SW 1271 (cell line): ENCODE data around the gene AQP5.

Experiments used
- DNase-seq, 2 experiments: peaks; one replicate each; lab custom pipeline; 2025; lab: John Stamatoyannopoulos, UW

Gene AQP5

GRCh38 chr12:49932533-49933130 lies 29.0 kb upstream of the AQP5 start:
- no peak for DNase-seq

GRCh38 chr12:49933796-49934195 lies 27.9 kb upstream of the AQP5 start:
- DNase-seq, result no peak

- no peak for DNase-seq
Measured at GRCh38 chr12:49934505-49934904, 27.2 kb upstream of the AQP5 start.

GRCh38 chr12:49936925-49937324 lies 24.7 kb upstream of the AQP5 start:
- DNase-seq, result no peak

GRCh38 chr12:49937639-49938300 lies 23.9 kb upstream of the AQP5 start:
- DNase-seq, result no peak

- no peak for DNase-seq
Measured at GRCh38 chr12:49939307-49939706, 22.4 kb upstream of the AQP5 start.

GRCh38 chr12:49939707-49940106 lies 22.0 kb upstream of the AQP5 start:
- DNase-seq, result no peak

- no peak for DNase-seq
Measured at GRCh38 chr12:49941556-49942511, 19.8 kb upstream of the AQP5 start.

GRCh38 chr12:49942512-49942893 lies 19.2 kb upstream of the AQP5 start:
- DNase-seq, result no peak

GRCh38 chr12:49942921-49943624 lies 18.6 kb upstream of the AQP5 start:
- DNase-seq, result no peak

GRCh38 chr12:49943625-49943960 lies 18.1 kb upstream of the AQP5 start:
- no peak for DNase-seq

GRCh38 chr12:49944046-49944445 lies 17.6 kb upstream of the AQP5 start:
- DNase-seq, result no peak

- no peak for DNase-seq
Measured at GRCh38 chr12:49944718-49945117, 17.0 kb upstream of the AQP5 start.

- DNase-seq, result peak in 1 of 2 experiments; percentile 69
Measured at GRCh38 chr12:49945394-49946080, 16.1 kb upstream of the AQP5 start.

GRCh38 chr12:49946086-49946485 lies 15.6 kb upstream of the AQP5 start:
- no peak for DNase-seq

- no peak for DNase-seq
Measured at GRCh38 chr12:49946497-49946896, 15.2 kb upstream of the AQP5 start.

GRCh38 chr12:49947593-49948226 lies 14.0 kb upstream of the AQP5 start:
- no peak for DNase-seq

- no peak for DNase-seq
Measured at GRCh38 chr12:49948866-49949845, 12.5 kb upstream of the AQP5 start.

GRCh38 chr12:49949866-49950265 lies 11.8 kb upstream of the AQP5 start:
- no peak for DNase-seq
